Brain pericyte (primary cell): ENCODE measurements around the gene POLR2A.

Experiments used
- DNase-seq: peaks from one replicate; pipeline ENCODE4 v3.0.0-alpha.2; 2012; ENCODE audit warnings: low read depth, low spot score

The POLR2A gene

GRCh38 chr17:7502987-7503386 is 18.8 kb downstream of the POLR2A start:
- no peak for DNase-seq

GRCh38 chr17:7503521-7503920 is 19.4 kb downstream of the POLR2A start:
- DNase-seq = no peak

- DNase-seq = no peak
Measured at GRCh38 chr17:7508145-7508544, 24.0 kb downstream of the POLR2A start.

- DNase-seq = no peak
Measured at GRCh38 chr17:7508846-7509245, 24.7 kb downstream of the POLR2A start.

GRCh38 chr17:7509937-7510336 is 25.8 kb downstream of the POLR2A start:
- no peak for DNase-seq

- DNase-seq = no peak
Measured at GRCh38 chr17:7511108-7511507, 26.9 kb downstream of the POLR2A start.

GRCh38 chr17:7512105-7512504 is 27.9 kb downstream of the POLR2A start:
- DNase-seq = no peak

- no peak for DNase-seq
Measured at GRCh38 chr17:7512824-7513540, 28.8 kb downstream of the POLR2A start.

GRCh38 chr17:7513850-7514419 is 29.8 kb downstream of the POLR2A start:
- DNase-seq = no peak

- DNase-seq = no peak
Measured at GRCh38 chr17:7515911-7516610, 31.9 kb downstream of the POLR2A start.

- DNase-seq = no peak
Measured at GRCh38 chr17:7523033-7523432, 38.9 kb downstream of the POLR2A start.

GRCh38 chr17:7528842-7529241 is 44.7 kb downstream of the POLR2A start:
- no peak for DNase-seq

- no peak for DNase-seq
Measured at GRCh38 chr17:7530023-7530900, 46.1 kb downstream of the POLR2A start.

- DNase-seq = no peak
Measured at GRCh38 chr17:7538050-7538449, 53.9 kb downstream of the POLR2A start.

GRCh38 chr17:7538891-7539545 is 54.9 kb downstream of the POLR2A start:
- no peak for DNase-seq

GRCh38 chr17:7541074-7541621 is 57.0 kb downstream of the POLR2A start:
- DNase-seq = no peak

- no peak for DNase-seq
Measured at GRCh38 chr17:7544911-7545310, 60.7 kb downstream of the POLR2A start.

GRCh38 chr17:7548585-7549400 is 64.6 kb downstream of the POLR2A start, which contains the start of gene TNFSF12:
Gene TNFSF12, plus strand, starts transcription at chr17:7549058. Its CDS starts 96 bp downstream, at chr17:7549154.
- no peak for DNase-seq
